Smooth muscle cell (in vitro differentiated cells): ENCODE measurements around the gene BSN. TPM values are rescaled to one million over a fixed set of nuclear protein-coding genes. Genes with fewer than 3 reads are reported as not detected.
"Not testable (repeated sequence)": the region's sequence is repeated elsewhere in the genome, so short reads cannot be mapped to it uniquely, and the experiment has no call there.

Source experiments
- DNase-seq: peaks from one replicate; lab custom pipeline; 2025; ENCODE audit not compliant: unreplicated experiment; lab: John Stamatoyannopoulos, UW
- H2AFZ ChIP-seq: fragments of 200-600 bp; sonication (generic); 2 replicates; pipeline ENCODE4 v1.6.0; 2016; ENCODE audit warnings: antibody characterized with exemption, low read depth, mild to moderate bottlenecking
- H3F3A ChIP-seq: fragments of 200-600 bp; sonication (generic); 2 replicates; pipeline ENCODE4 v1.6.0; 2017; ENCODE audit warnings: antibody characterized with exemption, low read depth
- H3K27ac ChIP-seq: fragments of 200-600 bp; sonication (generic); 2 replicates; pipeline ENCODE4 v1.5.1; 2016; ENCODE audit warnings: low read depth, mild to moderate bottlenecking
- H3K27me3 ChIP-seq: fragments of 200-600 bp; sonication (generic); 2 replicates; pipeline ENCODE4 v1.6.1; 2016; ENCODE audit warnings: low read depth, mild to moderate bottlenecking
- H3K36me3 ChIP-seq: fragments of 200-600 bp; sonication (generic); 2 replicates; pipeline ENCODE4 v1.5.1; 2016; ENCODE audit warnings: low read depth
- H3K4me1 ChIP-seq: fragments of 200-600 bp; sonication (generic); 2 replicates; pipeline ENCODE4 v1.5.1; 2016; ENCODE audit warnings: low read depth
- H3K4me2 ChIP-seq: fragments of 200-600 bp; sonication (generic); 2 replicates; pipeline ENCODE4 v1.6.0; 2016; ENCODE audit warnings: mild to moderate bottlenecking
- H3K4me3 ChIP-seq: fragments of 200-600 bp; sonication (generic); 2 replicates; pipeline ENCODE4 v1.5.1; 2016; ENCODE audit warnings: mild to moderate bottlenecking
- H3K79me2 ChIP-seq: fragments of 200-600 bp; sonication (generic); 2 replicates; pipeline ENCODE4 v1.6.0; 2016; ENCODE audit warnings: low read depth, mild to moderate bottlenecking
- H3K9ac ChIP-seq: fragments of 200-600 bp; sonication (generic); 2 replicates; pipeline ENCODE4 v1.6.0; 2016; ENCODE audit warnings: low read depth
- H3K9me3 ChIP-seq: fragments of 200-600 bp; sonication (generic); replicated peaks from 2 replicates; pipeline ENCODE4 v1.5.1; 2016; ENCODE audit warnings: low read depth
- H4K20me1 ChIP-seq: fragments of 200-600 bp; sonication (generic); 2 replicates; pipeline ENCODE4 v1.6.0; 2016; ENCODE audit warnings: low read depth
- CTCF ChIP-seq: fragments of 200-600 bp; sonication (generic); IDR thresholded peaks from 2 replicates; pipeline ENCODE4 v1.5.1; 2017; ENCODE audit warnings: borderline replicate concordance, mild to moderate bottlenecking, antibody characterized with exemption; ENCODE audit not compliant: insufficient read depth, poor library complexity, severe bottlenecking
- WGBS: methylation state at CpG from one replicate; pipeline ENCODE4 v1.1.7; 2016; ENCODE audit warnings: low lambda C conversion rate; 5-methylcytosine and 5-hydroxymethylcytosine counted together
- polyA plus RNA-seq: library from polyadenylated mRNA; unstranded; fragments of >200 nt; fragmentation: Nextera tagmentation; extraction: Ambion mirVana; gene quantifications from 2 replicates; pipeline ENCODE4 v1.2.1, GENCODE V29; 2016
- total RNA-seq: library from RNA; depleted of rRNA; stranded (reverse); fragments of >200 nt; gene quantifications from 2 replicates; pipeline ENCODE4 v1.2.3, GENCODE V29; 2014

BSN gene
- total and polyA plus RNA-seq, 2 experiments from 2014 or later: under 0.01 to 0.07 TPM

DNA sequence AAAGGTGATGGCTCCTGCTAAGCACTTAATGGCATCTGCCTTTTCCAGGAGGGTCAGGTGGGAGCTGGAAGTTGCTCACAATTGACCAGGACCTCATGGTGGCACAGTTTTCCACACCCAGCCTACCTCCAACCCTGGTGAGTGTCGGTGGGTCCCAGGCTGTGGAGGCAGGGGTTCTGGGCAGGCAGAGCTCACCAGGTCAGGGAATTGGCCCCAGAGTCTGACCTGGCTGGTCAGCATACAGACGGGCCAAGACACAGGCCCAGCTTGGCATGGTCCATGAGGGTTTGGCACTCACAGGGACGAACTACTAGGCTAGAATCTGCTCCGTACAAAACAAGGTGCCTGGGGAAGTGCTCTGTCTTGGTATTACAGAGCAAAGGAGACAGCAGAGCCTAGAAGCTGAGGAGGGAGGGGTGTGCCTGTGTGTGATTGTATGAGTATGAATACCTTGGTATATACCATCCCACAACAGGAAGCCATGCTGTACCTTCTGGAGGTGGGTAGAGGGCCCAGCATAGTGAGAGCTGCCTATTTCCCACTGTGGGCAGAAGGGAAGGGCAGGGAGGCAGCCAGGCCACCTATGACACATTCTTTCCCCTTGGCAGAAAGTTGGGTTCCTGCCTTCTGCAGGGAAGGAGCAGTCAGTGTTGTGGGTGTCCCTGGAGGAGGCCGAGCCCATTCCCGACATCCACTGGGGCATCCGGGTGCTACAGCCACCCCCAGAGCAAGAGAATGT, 126.4 kb downstream of the BSN start:
- no peaks in the 10 kb centered on the region for H4K20me1 ChIP-seq
- no peaks in the 10 kb centered on the region for H3K27me3 ChIP-seq
- no peaks in the 10 kb centered on the region for H3K36me3 ChIP-seq
- no peak overlapping the region for H3K27ac ChIP-seq
- H3K4me1 ChIP-seq: no peaks in the 10 kb centered on the region
- over 99% methylated on average over 7 of the region's 7 CpGs for WGBS
- H3K9me3 ChIP-seq: no peaks in the 10 kb centered on the region
- no peaks in the 10 kb centered on the region for H3K79me2 ChIP-seq
- TF ChIP-seq CTCF: no peak
- no peak overlapping the region for H3K4me3 ChIP-seq
- H3F3A ChIP-seq: no peaks in the 10 kb centered on the region
- no peak overlapping the region for H3K9ac ChIP-seq
- no peak overlapping the region for H3K4me2 ChIP-seq
- no peak for DNase-seq
- H2AFZ ChIP-seq: no peak overlapping the region

DNA sequence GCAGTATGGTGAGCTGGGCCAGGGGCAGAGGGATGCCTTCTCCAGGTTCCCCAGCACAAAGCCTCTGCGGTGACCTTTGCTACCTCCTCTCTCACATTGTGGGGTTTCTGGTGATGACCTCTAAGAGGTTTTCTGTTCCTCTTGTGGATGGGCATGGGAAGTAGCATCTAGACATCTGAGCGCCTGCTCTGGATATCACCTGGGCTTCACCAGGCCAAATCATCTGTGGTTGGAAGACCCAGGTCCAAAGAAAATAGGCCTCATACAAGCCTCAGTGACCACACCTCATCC, 126.9 kb downstream of the BSN start:
- Histone ChIP-seq H3K9me3 (no peaks in the 10 kb centered on the region), H3K9ac (no peak overlapping the region), H3K27me3 (no peaks in the 10 kb centered on the region), H3K4me3 (no peak overlapping the region), H4K20me1 (no peaks in the 10 kb centered on the region), H3F3A (no peaks in the 10 kb centered on the region), H3K4me2 (no peak overlapping the region), H3K4me1 (no peaks in the 10 kb centered on the region), H3K27ac (no peak overlapping the region), H3K36me3 (no peaks in the 10 kb centered on the region), H3K79me2 (no peaks in the 10 kb centered on the region), H2AFZ (no peak overlapping the region)
- whole genome bisulfite sequencing: 100% methylated on average over 2 of the region's 2 CpGs
- DNase-seq: no peak
- TF ChIP-seq CTCF: no peak

- no peak overlapping the region for H3K4me2 ChIP-seq
- no peaks in the 10 kb centered on the region for H3K79me2 ChIP-seq
- H3K36me3 ChIP-seq: no peaks in the 10 kb centered on the region
- no peak overlapping the region for H3K4me3 ChIP-seq
- 96% methylated on average over 4 of the region's 4 CpGs for WGBS
- H3F3A ChIP-seq: no peaks in the 10 kb centered on the region
- no peaks in the 10 kb centered on the region for H4K20me1 ChIP-seq
- DNase-seq: no peak
- TF ChIP-seq CTCF: no peak
- no peaks in the 10 kb centered on the region for H3K9me3 ChIP-seq
- no peak overlapping the region for H3K9ac ChIP-seq
- no peaks in the 10 kb centered on the region for H3K27me3 ChIP-seq
- H3K27ac ChIP-seq: no peak overlapping the region
- no peak overlapping the region for H2AFZ ChIP-seq
- H3K4me1 ChIP-seq: no peaks in the 10 kb centered on the region
Observed at GRCh38 chr3:49681543-49681942, 127.3 kb downstream of the BSN start.

- Histone ChIP-seq H3K4me1 (no peaks in the 10 kb centered on the region), H3K4me3 (no peak overlapping the region), H2AFZ (no peak overlapping the region), H3K4me2 (no peak overlapping the region), H3K9me3 (no peaks in the 10 kb centered on the region), H3K9ac (no peak overlapping the region), H3K27ac (no peak overlapping the region), H3F3A (no peaks in the 10 kb centered on the region), H4K20me1 (no peaks in the 10 kb centered on the region), H3K79me2 (no peaks in the 10 kb centered on the region), H3K27me3 (no peaks in the 10 kb centered on the region), H3K36me3 (no peaks in the 10 kb centered on the region)
- no peak for TF ChIP-seq CTCF
- WGBS: 88% methylated on average over 6 of the region's 6 CpGs
- DNase-seq: no peak
Observed at GRCh38 chr3:49683162-49683561, 128.9 kb downstream of the BSN start.

- H2AFZ ChIP-seq, H3K9ac ChIP-seq, H3K27me3 ChIP-seq, H3K36me3 ChIP-seq, H3F3A ChIP-seq, H3K4me2 ChIP-seq, DNase-seq, H3K27ac ChIP-seq, H3K79me2 ChIP-seq, H3K4me3 ChIP-seq, H3K9me3 ChIP-seq, H4K20me1 ChIP-seq, H3K4me1 ChIP-seq: not testable (repeated sequence)
- WGBS: 94% methylated on average over 2 of the region's 2 CpGs
Observed at GRCh38 chr3:49684453-49684852, 130.2 kb downstream of the BSN start.

DNA sequence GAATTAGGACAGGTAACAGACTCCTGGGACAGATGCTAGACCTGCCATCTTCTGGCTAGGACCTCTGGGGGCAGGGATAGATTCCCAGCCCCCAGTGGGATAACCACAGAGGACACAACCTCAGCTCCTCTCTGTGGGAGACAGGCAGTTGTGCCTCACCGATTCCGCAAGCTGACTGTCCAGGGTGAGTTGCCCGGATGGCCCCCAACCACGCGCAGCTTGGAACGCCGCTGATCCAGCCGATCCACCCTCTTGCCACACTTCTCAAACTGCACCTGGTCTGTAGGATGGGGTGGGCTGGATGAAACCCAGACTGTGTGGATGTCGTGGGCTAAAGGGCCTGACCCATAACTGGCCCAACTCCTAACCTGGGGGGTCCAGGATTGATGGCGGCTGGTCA, 130.8 kb downstream of the BSN start:
- H3K4me3 ChIP-seq, DNase-seq, H3F3A ChIP-seq, H4K20me1 ChIP-seq, H2AFZ ChIP-seq, H3K9me3 ChIP-seq, H3K79me2 ChIP-seq, H3K27ac ChIP-seq, H3K9ac ChIP-seq, H3K27me3 ChIP-seq, H3K36me3 ChIP-seq, H3K4me1 ChIP-seq, H3K4me2 ChIP-seq: not testable (repeated sequence)
- WGBS: 100% methylated on average over 10 of the region's 10 CpGs
